Gastroesophageal sphincter (tissue), 4 donors: ENCODE data around the gene EPB41L3. TPM values are rescaled to one million over a fixed set of nuclear protein-coding genes. Genes with fewer than 3 reads are reported as not detected.

Source experiments
- ATAC-seq: fragments of 150-250 bp; one replicate; pipeline ENCODE4 v1.9.1; 2016; ENCODE audit warnings: mild to moderate bottlenecking, moderate library complexity
- H3K27ac ChIP-seq, 4 donors: fragments of 200-600 bp; sonication (generic) in 3 of 4; 1 replicate in 3 of 4; 2 replicates in 1 of 4; pipeline ENCODE4 v1.5.1; 2016 to 2019
- H3K27me3 ChIP-seq: fragments of 200-600 bp; sonication (generic); one replicate; pipeline ENCODE4 v1.5.1; 2019
- H3K36me3 ChIP-seq, 2 donors: fragments of 200-600 bp; sonication (generic); one replicate each; pipeline ENCODE4 v1.5.1; 2019; ENCODE audit warnings: control low read depth in 1 of 2
- H3K4me1 ChIP-seq, 3 donors: fragments of 200-600 bp; sonication (generic); 1 replicate in 2 of 3; 2 replicates in 1 of 3; pipeline ENCODE4 v1.5.1; 2016 to 2019; ENCODE audit warnings: control low read depth in 2 of 3
- H3K4me3 ChIP-seq, 2 donors: fragments of 200-600 bp; sonication (generic); one replicate each; pipeline ENCODE4 v1.5.1; 2019; ENCODE audit warnings: mild to moderate bottlenecking in 1 of 2, moderate library complexity in 1 of 2
- H3K9me3 ChIP-seq, 3 donors: fragments of 200-600 bp; sonication (generic); one replicate each; pipeline ENCODE4 v1.5.1; 2017 to 2019; ENCODE audit warnings: control low read depth in 2 of 3
- CTCF ChIP-seq, 4 experiments: fragments of 200-600 bp in 2 of 4; fragments of 450-650 bp in 2 of 4; sonication (generic) in 1 of 4; IDR thresholded peaks; one replicate each; pipeline ENCODE4 v1.5.1; 2017 to 2019; ENCODE audit warnings: antibody characterized with exemption in 4 of 4, mild to moderate bottlenecking in 2 of 4, moderate library complexity in 2 of 4
- POLR2A ChIP-seq, 2 donors: fragments of 450-650 bp; IDR thresholded peaks; one replicate each; pipeline ENCODE4 v1.6.1; 2017; ENCODE audit warnings: antibody characterized with exemption in 2 of 2, mild to moderate bottlenecking in 2 of 2, moderate library complexity in 1 of 2
- POLR2AphosphoS5 ChIP-seq: sonication (generic); formaldehyde crosslinking; IDR thresholded peaks from one replicate; pipeline ENCODE4 v1.6.1; 2017; ENCODE audit warnings: antibody characterized with exemption
- WGBS, 2 donors: methylation state at CpG; one replicate each; pipeline ENCODE4 v1.1.5; 2018; ENCODE audit warnings: low coverage in 1 of 2; 5-methylcytosine and 5-hydroxymethylcytosine counted together
- total RNA-seq, 4 donors: library from RNA; depleted of rRNA; stranded (reverse); fragments of >200 nt; gene quantifications; one replicate each; pipeline ENCODE4 v1.1.0, GENCODE V29; 2016

Gene EPB41L3
- total RNA-seq, 4 donors from 2014 or later = 27.4 to 66.6 (median 43.4) TPM

DNA sequence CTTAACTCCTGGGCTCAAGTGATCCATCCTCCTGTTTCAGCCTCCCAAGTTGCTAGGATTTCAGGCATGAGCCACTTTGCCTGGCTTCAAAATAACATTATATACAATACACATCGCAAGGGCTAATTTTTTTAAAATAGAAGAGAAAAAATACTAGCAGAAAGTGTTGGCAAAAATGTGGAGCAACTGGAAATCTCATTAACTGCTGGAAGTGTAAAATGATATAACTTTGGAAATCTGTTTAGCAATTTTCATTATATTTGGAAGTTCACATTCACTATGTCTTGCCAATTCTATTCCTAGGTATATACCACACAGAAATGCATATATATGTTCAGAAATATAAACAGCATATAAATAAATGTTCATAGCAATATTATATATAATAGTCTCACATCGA is 193.2 kb downstream of the EPB41L3 start:
- H3K4me3 ChIP-seq = no peak overlapping the region
- no peak for ATAC-seq
- TF ChIP-seq POLR2A (IDR thresholded peaks at IDR 0.05) (no peak), POLR2AphosphoS5 (no peak), CTCF (IDR thresholded peaks at IDR 0.05) (no peak)
- no peaks in the 10 kb centered on the region for H3K36me3 ChIP-seq
- no peak overlapping the region for H3K27ac ChIP-seq
- 88 to 92% methylated on average over 2 of the region's 2 CpGs for WGBS, 2 donors
- H3K9me3 ChIP-seq = peaks cover 0 to 14% (median 0%) of the 10 kb centered on the region in 3 donors
- H3K4me1 ChIP-seq = no peaks in the 10 kb centered on the region
- H3K27me3 ChIP-seq = no peaks in the 10 kb centered on the region

Other genes starting within 250 kb of the EPB41L3 start
- 10 to 100 TPM in 3 of 4 donors, 1 to 10 TPM in 1; 6.9 to 34.4 (median 18.4) TPM for gene ZBTB14, start 248.3 kb downstream of the EPB41L3 start, total RNA-seq